ENCODE results near the gene YRDC. TPM values are rescaled to one million over a fixed set of nuclear protein-coding genes. Genes with fewer than 3 reads are reported as not detected.

YRDC gene
- polyA plus RNA-seq, 1 donor (not counting 4 experiments of a cell fraction or from before 2014, with no cell fraction given): 22.2 TPM

DNA sequence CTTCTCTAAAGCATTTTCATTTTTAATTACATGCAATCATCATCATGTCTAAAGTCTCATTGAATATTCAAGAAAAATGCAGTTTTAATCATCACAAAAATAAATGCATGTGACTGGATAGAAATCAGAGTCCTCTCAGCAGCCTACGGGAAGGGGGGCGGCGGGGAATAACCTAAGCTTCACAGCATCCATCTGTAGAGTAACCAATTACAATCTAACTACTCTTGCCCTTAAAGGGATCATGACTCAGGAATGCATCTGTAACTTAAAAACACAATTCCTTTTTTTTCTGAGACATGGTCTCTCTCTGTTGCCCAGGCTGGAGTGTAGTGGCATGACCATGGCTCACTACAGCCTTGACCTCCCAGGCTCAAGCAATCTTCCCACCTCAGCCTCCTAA, 28.8 kb upstream of the YRDC start:
- dilution Hi-C loops (cut with MboI; ENCODE audit: extremely low pct_ligation_motif_present, low sequenced_read_pairs): no loop called here
- H3K36me3 ChIP-seq (ENCODE audit: control insufficient read depth in 2 of 2, extremely low read depth in 1 of 2, insufficient read depth in 2 of 2, low read length in 2 of 2): peaks cover 22 to 47% of the 10 kb centered on the region in 2 experiments
- FAIRE-seq: no peak

GRCh38 chr1:37831809-37832208, 23.8 kb upstream of the YRDC start:
- Histone ChIP-seq H3K79me2 (ENCODE audit: control insufficient read depth, insufficient read depth, low read length) (no peaks in the 10 kb centered on the region), H3K9ac (ENCODE audit: control insufficient read depth, extremely low read depth, insufficient read depth, low read length) (no peak overlapping the region), H4K20me1 (ENCODE audit: control insufficient read depth, extremely low read depth, insufficient read depth, low read length) (no peaks in the 10 kb centered on the region), H3K4me3 (ENCODE audit: control insufficient read depth in 2 of 3, extremely low read depth in 1 of 3, insufficient read depth in 2 of 3, low read depth in 1 of 3, low read length in 3 of 3) (no peak overlapping the region), H2AFZ (ENCODE audit: control insufficient read depth, low read length) (no peak overlapping the region), H3K4me1 (ENCODE audit: control insufficient read depth, extremely low read depth, insufficient read depth, low read length) (peaks cover 8% of the 10 kb centered on the region), H3K27ac (ENCODE audit: control insufficient read depth, insufficient read depth, low read length) (no peak overlapping the region), H3K4me2 (ENCODE audit: control insufficient read depth, extremely low read depth, insufficient read depth, low read depth, low read length) (no peak overlapping the region), H3K9me3 (ENCODE audit: control insufficient read depth, low read depth, low read length) (no peaks in the 10 kb centered on the region), H3K9me1 (ENCODE audit: control insufficient read depth, extremely low read depth, insufficient read depth, low read length) (peaks cover 2% of the 10 kb centered on the region), H3K27me3 (ENCODE audit: control insufficient read depth, extremely low read depth, insufficient read depth, low read length) (no peaks in the 10 kb centered on the region), H3K36me3 (ENCODE audit: control insufficient read depth in 2 of 2, extremely low read depth in 1 of 2, insufficient read depth in 2 of 2, low read length in 2 of 2) (peaks cover 18 to 34% of the 10 kb centered on the region in 2 experiments)
- dilution Hi-C loops (cut with MboI; ENCODE audit: extremely low pct_ligation_motif_present, low sequenced_read_pairs): no loop called here
- no peak for FAIRE-seq
- DNase-seq (ENCODE audit: low read depth, low spot score): no peak
- TF ChIP-seq, protein P1, sequence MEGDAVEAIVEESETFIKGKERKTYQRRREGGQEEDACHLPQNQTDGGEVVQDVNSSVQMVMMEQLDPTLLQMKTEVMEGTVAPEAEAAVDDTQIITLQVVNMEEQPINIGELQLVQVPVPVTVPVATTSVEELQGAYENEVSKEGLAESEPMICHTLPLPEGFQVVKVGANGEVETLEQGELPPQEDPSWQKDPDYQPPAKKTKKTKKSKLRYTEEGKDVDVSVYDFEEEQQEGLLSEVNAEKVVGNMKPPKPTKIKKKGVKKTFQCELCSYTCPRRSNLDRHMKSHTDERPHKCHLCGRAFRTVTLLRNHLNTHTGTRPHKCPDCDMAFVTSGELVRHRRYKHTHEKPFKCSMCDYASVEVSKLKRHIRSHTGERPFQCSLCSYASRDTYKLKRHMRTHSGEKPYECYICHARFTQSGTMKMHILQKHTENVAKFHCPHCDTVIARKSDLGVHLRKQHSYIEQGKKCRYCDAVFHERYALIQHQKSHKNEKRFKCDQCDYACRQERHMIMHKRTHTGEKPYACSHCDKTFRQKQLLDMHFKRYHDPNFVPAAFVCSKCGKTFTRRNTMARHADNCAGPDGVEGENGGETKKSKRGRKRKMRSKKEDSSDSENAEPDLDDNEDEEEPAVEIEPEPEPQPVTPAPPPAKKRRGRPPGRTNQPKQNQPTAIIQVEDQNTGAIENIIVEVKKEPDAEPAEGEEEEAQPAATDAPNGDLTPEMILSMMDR (optimal IDR thresholded peaks at IDR 0.05 in 1 of 3, IDR thresholded peaks at IDR 0.05 in 1 of 3, conservative IDR thresholded peaks at IDR 0.05 in 1 of 3; ENCODE audit: extremely low read depth in 1 of 3, insufficient read depth in 2 of 3, low read length in 3 of 3): no peak
- no peak for TF ChIP-seq EZH2 (IDR thresholded peaks at IDR 0.05; ENCODE audit: low read length)

More for the DNA sequence above, 28.8 kb upstream of the YRDC start:
- Histone ChIP-seq H3K9me1 (ENCODE audit: control insufficient read depth, extremely low read depth, insufficient read depth, low read length) (peaks cover 2% of the 10 kb centered on the region), H3K4me3 (ENCODE audit: control insufficient read depth in 2 of 3, extremely low read depth in 1 of 3, insufficient read depth in 2 of 3, low read depth in 1 of 3, low read length in 3 of 3) (no peak overlapping the region), H3K27me3 (ENCODE audit: control insufficient read depth, extremely low read depth, insufficient read depth, low read length) (no peaks in the 10 kb centered on the region), H3K4me1 (ENCODE audit: control insufficient read depth, extremely low read depth, insufficient read depth, low read length) (peaks cover 3% of the 10 kb centered on the region), H2AFZ (ENCODE audit: control insufficient read depth, low read length) (no peak overlapping the region), H3K9ac (ENCODE audit: control insufficient read depth, extremely low read depth, insufficient read depth, low read length) (no peak overlapping the region), H3K9me3 (ENCODE audit: control insufficient read depth, low read depth, low read length) (no peaks in the 10 kb centered on the region), H3K4me2 (ENCODE audit: control insufficient read depth, extremely low read depth, insufficient read depth, low read depth, low read length) (no peak overlapping the region), H3K79me2 (ENCODE audit: control insufficient read depth, insufficient read depth, low read length) (peaks cover 5% of the 10 kb centered on the region), H3K27ac (ENCODE audit: control insufficient read depth, insufficient read depth, low read length) (no peak overlapping the region), H4K20me1 (ENCODE audit: control insufficient read depth, extremely low read depth, insufficient read depth, low read length) (no peaks in the 10 kb centered on the region)
- TF ChIP-seq, protein P1 (optimal IDR thresholded peaks at IDR 0.05 in 1 of 3, IDR thresholded peaks at IDR 0.05 in 1 of 3, conservative IDR thresholded peaks at IDR 0.05 in 1 of 3; ENCODE audit: extremely low read depth in 1 of 3, insufficient read depth in 2 of 3, low read length in 3 of 3): no peak
- TF ChIP-seq EZH2 (IDR thresholded peaks at IDR 0.05; ENCODE audit: low read length): no peak
- no peak for DNase-seq (ENCODE audit: low read depth, low spot score)

Data from keratinocyte (primary cell).